Esophagus muscularis mucosa (tissue), 4 donors: ENCODE measurements around the gene NKAIN2. TPM values are rescaled to one million over a fixed set of nuclear protein-coding genes. Genes with fewer than 3 reads are reported as not detected.

Source experiments
- DNase-seq: peaks from one replicate; pipeline ENCODE4 v3.0.0-alpha.2; 2017; ENCODE audit errors: extremely low spot score
- H3K27ac ChIP-seq, 4 donors: fragments of 200-600 bp; sonication (generic); replicated peaks in 1 of 4; 1 replicate in 3 of 4; 2 replicates in 1 of 4; pipeline ENCODE4 v1.5.1; 2016 to 2019; ENCODE audit warnings: mild to moderate bottlenecking in 1 of 4
- H3K27me3 ChIP-seq, 4 donors: fragments of 200-600 bp; sonication (generic); one replicate each; pipeline versions ENCODE4 v1.5.1 to v1.6.0; 2016 to 2019
- H3K36me3 ChIP-seq, 4 donors: fragments of 200-600 bp; sonication (generic); one replicate each; pipeline ENCODE4 v1.5.1; 2016 to 2019
- H3K4me1 ChIP-seq, 4 donors: fragments of 200-600 bp; sonication (generic); one replicate each; pipeline ENCODE4 v1.5.1; 2016 to 2019
- H3K4me3 ChIP-seq, 4 donors: fragments of 200-600 bp; sonication (generic); 1 replicate in 2 of 4; 2 replicates in 2 of 4; pipeline ENCODE4 v1.5.1; 2016 to 2019; ENCODE audit warnings: mild to moderate bottlenecking in 4 of 4, moderate library complexity in 1 of 4
- H3K9me3 ChIP-seq, 4 donors: fragments of 200-600 bp; sonication (generic); 1 replicate in 3 of 4; 2 replicates in 1 of 4; pipeline ENCODE4 v1.5.1; 2016 to 2019
- EP300 ChIP-seq: sonication (generic); formaldehyde crosslinking; IDR thresholded peaks from one replicate; pipeline ENCODE4 v1.6.1; 2017; ENCODE audit warnings: antibody characterized with exemption
- POLR2A ChIP-seq: fragments of 450-650 bp; IDR thresholded peaks from one replicate; pipeline ENCODE4 v1.6.1; 2017; ENCODE audit warnings: antibody characterized with exemption, moderate library complexity, mild to moderate bottlenecking, low read depth
- POLR2AphosphoS5 ChIP-seq, 2 donors: sonication (generic); formaldehyde crosslinking; IDR thresholded peaks; one replicate each; pipeline ENCODE4 v1.6.1; 2017; ENCODE audit warnings: antibody characterized with exemption in 2 of 2
- WGBS: methylation state at CpG from one replicate; pipeline ENCODE4 v1.1.5; 2018; 5-methylcytosine and 5-hydroxymethylcytosine counted together
- intact Hi-C: fragments of 100-400 bp; cut with DNase I; formaldehyde crosslinking; loops from one replicate; pipeline ENCODE4 v1.15.1; 2023
- total RNA-seq, 4 donors: library from RNA; depleted of rRNA; stranded (reverse); fragments of >200 nt; gene quantifications; one replicate each; pipeline versions ENCODE4 v1.1.0 to v1.2.1, GENCODE V29; 2016
- TF ChIP-seq, protein P1 (sequence below), 3 experiments: fragments of 200-600 bp in 2 of 3; fragments of 450-650 bp in 1 of 3; sonication (generic) in 2 of 3; IDR thresholded peaks; one replicate each; pipeline ENCODE4 v1.5.1; 2017 to 2019; ENCODE audit warnings: antibody characterized with exemption in 3 of 3, mild to moderate bottlenecking in 2 of 3, moderate library complexity in 1 of 3

NKAIN2 gene
- total RNA-seq, 4 donors from 2014 or later: 0.11 to 0.66 (median 0.13) TPM; not detected in 1

DNA sequence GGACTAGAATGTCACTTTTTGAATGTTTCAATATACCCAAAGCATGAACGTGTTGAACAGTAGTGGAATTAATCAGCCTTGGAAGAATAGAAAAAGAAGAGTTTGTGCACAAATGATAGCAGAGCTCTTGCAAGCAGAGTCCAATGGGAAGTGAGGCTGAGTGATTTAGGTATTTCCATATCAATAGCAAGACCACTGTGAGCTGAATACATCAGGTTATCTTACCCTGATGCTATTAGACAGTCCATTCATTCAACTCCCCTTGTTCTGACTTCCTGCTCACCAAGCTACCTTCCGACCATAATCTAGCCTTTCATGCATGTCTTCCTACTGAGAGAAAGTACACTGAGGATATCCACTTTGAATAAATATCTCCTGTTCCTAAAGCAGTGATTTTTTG lies 809.4 kb downstream of the NKAIN2 start:
- no peak for DNase-seq
- Histone ChIP-seq H3K36me3 (no peaks in the 10 kb centered on the region), H3K4me1 (no peaks in the 10 kb centered on the region), H3K4me3 (no peak overlapping the region), H3K27me3 (no peaks in the 10 kb centered on the region), H3K9me3 (no peaks in the 10 kb centered on the region), H3K27ac (no peak overlapping the region)
- intact Hi-C loops: no loop called here
- 75% methylated on average over 2 of the region's 2 CpGs for WGBS
- TF ChIP-seq POLR2A (no peak), POLR2AphosphoS5 (IDR thresholded peaks at IDR 0.05) (no peak), EP300 (no peak)
- TF ChIP-seq, protein P1, sequence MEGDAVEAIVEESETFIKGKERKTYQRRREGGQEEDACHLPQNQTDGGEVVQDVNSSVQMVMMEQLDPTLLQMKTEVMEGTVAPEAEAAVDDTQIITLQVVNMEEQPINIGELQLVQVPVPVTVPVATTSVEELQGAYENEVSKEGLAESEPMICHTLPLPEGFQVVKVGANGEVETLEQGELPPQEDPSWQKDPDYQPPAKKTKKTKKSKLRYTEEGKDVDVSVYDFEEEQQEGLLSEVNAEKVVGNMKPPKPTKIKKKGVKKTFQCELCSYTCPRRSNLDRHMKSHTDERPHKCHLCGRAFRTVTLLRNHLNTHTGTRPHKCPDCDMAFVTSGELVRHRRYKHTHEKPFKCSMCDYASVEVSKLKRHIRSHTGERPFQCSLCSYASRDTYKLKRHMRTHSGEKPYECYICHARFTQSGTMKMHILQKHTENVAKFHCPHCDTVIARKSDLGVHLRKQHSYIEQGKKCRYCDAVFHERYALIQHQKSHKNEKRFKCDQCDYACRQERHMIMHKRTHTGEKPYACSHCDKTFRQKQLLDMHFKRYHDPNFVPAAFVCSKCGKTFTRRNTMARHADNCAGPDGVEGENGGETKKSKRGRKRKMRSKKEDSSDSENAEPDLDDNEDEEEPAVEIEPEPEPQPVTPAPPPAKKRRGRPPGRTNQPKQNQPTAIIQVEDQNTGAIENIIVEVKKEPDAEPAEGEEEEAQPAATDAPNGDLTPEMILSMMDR (IDR thresholded peaks at IDR 0.05): no peak

DNA sequence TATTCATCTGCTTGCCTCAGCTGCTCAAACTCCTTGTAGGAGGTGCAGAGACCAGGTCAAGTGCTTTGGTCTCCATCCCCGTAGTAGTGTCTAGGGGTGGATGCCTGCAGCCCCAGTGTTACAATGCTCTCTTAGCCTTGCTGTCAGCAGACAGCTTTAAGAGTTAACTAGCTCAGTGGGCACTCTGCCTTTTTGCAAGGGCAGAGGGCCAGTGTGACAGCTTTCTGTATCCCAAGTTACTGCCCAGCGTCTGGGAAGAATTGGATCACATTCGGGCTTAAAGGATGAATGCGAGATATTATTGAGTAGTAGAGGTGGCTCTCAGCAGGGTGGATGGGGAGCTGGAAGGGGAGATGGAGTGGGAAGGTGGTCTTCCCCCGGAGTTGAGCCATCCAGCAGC lies 818.7 kb downstream of the NKAIN2 start:
- H3K27me3 ChIP-seq: no peaks in the 10 kb centered on the region
- H3K9me3 ChIP-seq: no peaks in the 10 kb centered on the region
- H3K27ac ChIP-seq: no peak overlapping the region
- intact Hi-C loops: no loop called here
- H3K4me3 ChIP-seq: no peak overlapping the region
- 79% methylated on average over 5 of the region's 5 CpGs for WGBS
- no peaks in the 10 kb centered on the region for H3K36me3 ChIP-seq
- no peaks in the 10 kb centered on the region for H3K4me1 ChIP-seq
- no peak for DNase-seq
- TF ChIP-seq POLR2AphosphoS5 (IDR thresholded peaks at IDR 0.05): no peak
- TF ChIP-seq POLR2A: no peak
- TF ChIP-seq, protein P1 (IDR thresholded peaks at IDR 0.05): no peak
- no peak for TF ChIP-seq EP300

DNA sequence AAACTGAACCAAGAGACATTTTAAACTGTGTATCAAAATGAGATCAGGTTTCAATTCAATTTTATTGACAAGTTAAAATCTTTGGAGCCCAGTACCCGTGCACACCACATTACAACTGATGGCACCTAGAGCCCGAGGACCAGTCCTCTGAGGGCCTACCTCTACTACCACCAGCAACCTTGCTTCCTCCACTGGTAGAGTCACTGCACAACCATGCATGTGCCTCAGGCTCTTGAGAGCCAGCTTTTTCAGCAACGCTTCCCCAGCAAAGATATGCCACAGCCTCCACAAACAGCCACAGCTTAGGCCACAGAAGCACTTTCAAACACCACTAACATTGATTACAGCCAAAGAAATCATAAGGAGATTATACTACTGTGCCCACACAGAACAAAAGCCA lies 830.0 kb downstream of the NKAIN2 start:
- Histone ChIP-seq H3K36me3 (no peaks in the 10 kb centered on the region), H3K4me3 (no peak overlapping the region), H3K27me3 (no peaks in the 10 kb centered on the region), H3K9me3 (peaks cover 0 to 8% (median 0%) of the 10 kb centered on the region in 4 donors), H3K4me1 (no peaks in the 10 kb centered on the region), H3K27ac (no peak overlapping the region)
- DNase-seq: no peak
- 85% methylated on average over 3 of the region's 3 CpGs for WGBS
- TF ChIP-seq POLR2A: no peak
- no peak for TF ChIP-seq POLR2AphosphoS5 (IDR thresholded peaks at IDR 0.05)
- intact Hi-C loops: no loop called here

DNA sequence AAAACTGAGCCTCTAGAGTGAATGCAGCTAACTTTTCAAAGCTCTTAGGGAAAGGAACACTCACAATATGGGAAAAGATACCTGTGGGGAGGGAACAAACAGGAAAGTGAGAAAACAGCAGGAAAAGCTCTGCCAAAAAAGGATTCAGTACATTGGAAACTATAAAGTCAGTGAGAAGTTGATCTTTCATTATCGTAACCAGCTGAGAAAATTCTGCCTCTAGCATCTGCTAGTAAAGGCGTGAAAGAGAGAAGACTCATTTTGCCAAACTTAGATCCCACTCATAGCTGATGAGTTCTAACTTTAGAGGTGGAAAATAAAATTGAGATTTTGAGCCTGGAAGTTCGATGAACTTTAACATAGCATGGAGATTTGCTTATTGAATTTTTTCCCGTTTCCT lies 836.8 kb downstream of the NKAIN2 start:
- TF ChIP-seq, protein P1 (IDR thresholded peaks at IDR 0.05): no peak
- DNase-seq: no peak
- intact Hi-C loops: no loop called here
- no peak overlapping the region for H3K27ac ChIP-seq
- 94% methylated on average over 4 of the region's 4 CpGs for WGBS
- no peak overlapping the region for H3K4me3 ChIP-seq
- no peaks in the 10 kb centered on the region for H3K36me3 ChIP-seq
- no peaks in the 10 kb centered on the region for H3K27me3 ChIP-seq
- H3K4me1 ChIP-seq: no peaks in the 10 kb centered on the region
- peaks cover 0 to 1% (median 0%) of the 10 kb centered on the region in 4 donors for H3K9me3 ChIP-seq

DNA sequence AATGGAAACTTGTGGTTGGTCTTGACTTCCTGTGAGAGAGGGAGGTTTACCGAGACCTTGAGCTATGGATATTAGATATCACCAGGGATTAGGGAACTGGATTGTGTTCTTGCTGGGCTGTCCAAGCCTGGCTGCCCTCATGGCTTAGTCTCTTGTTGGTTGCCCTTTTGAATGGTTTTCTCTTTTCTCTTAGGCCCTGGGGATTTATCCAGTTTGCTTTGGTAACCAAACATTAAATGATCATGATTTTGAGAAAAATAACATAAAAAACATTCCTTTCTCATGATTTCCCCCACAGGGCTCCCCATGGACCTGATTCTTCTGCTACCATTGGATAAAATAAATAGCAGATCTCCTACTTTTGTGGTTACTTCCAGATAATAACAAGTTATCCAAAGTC lies 852.2 kb downstream of the NKAIN2 start:
- Histone ChIP-seq H3K4me3 (no peak overlapping the region), H3K27ac (no peak overlapping the region), H3K36me3 (no peaks in the 10 kb centered on the region), H3K4me1 (peaks cover 0 to 1% (median 0%) of the 10 kb centered on the region in 4 donors), H3K9me3 (no peaks in the 10 kb centered on the region), H3K27me3 (no peaks in the 10 kb centered on the region)
- intact Hi-C loops: no loop called here
- TF ChIP-seq POLR2A (no peak), EP300 (no peak), POLR2AphosphoS5 (IDR thresholded peaks at IDR 0.05) (no peak)
- TF ChIP-seq, protein P1 (IDR thresholded peaks at IDR 0.05): no peak
- WGBS: 68% methylated on average over 1 of the region's 1 CpG
- DNase-seq: no peak
